Measurements from ENCODE around the gene XYLT1.

GRCh38 chr16:17257426-17258023 is 213.2 kb downstream of the XYLT1 start:
- TF ChIP-seq TARDBP (IDR thresholded peaks at IDR 0.05) (no peak), HDGF (IDR thresholded peaks at IDR 0.05; ENCODE audit: borderline replicate concordance) (no peak)
